Ishikawa (cell line): ENCODE results near the gene ZBTB8A.

Experiments used
- CEBPB ChIP-seq: IDR thresholded peaks from 2 replicates; pipeline ENCODE4 v1.6.1; 2012
- CREB1 ChIP-seq: IDR thresholded peaks from 2 replicates; pipeline ENCODE4 v1.6.1; 2012; ENCODE audit warnings: low read depth
- EGR1 ChIP-seq: IDR thresholded peaks from 2 replicates; pipeline ENCODE4 v1.6.1; 2012
- EP300 ChIP-seq: IDR thresholded peaks from 2 replicates; pipeline ENCODE4 v1.6.1; 2012; ENCODE audit warnings: borderline replicate concordance
- FOXM1 ChIP-seq: IDR thresholded peaks from 2 replicates; pipeline ENCODE4 v1.6.1; 2012; ENCODE audit warnings: low read depth, borderline replicate concordance
- NFIC ChIP-seq: IDR thresholded peaks from 2 replicates; pipeline ENCODE4 v1.6.1; 2012
- RAD21 ChIP-seq: IDR thresholded peaks from 2 replicates; pipeline ENCODE4 v1.6.1; 2012; ENCODE audit warnings: low read depth
- TAF1 ChIP-seq: IDR thresholded peaks from 2 replicates; pipeline ENCODE4 v1.6.1; 2012; ENCODE audit warnings: low read depth, mild to moderate bottlenecking
- TCF12 ChIP-seq: IDR thresholded peaks from 2 replicates; pipeline ENCODE4 v1.6.1; 2012; ENCODE audit warnings: low read depth
- TEAD4 ChIP-seq: IDR thresholded peaks from 2 replicates; pipeline ENCODE4 v1.6.1; 2012
- YY1 ChIP-seq: IDR thresholded peaks from 2 replicates; pipeline ENCODE4 v1.6.1; 2012; ENCODE audit warnings: low read depth
- ZBTB7A ChIP-seq: IDR thresholded peaks from 2 replicates; pipeline ENCODE4 v1.6.1; 2012; ENCODE audit warnings: low read depth
- TF ChIP-seq, protein P1 (sequence below): IDR thresholded peaks from 2 replicates; pipeline ENCODE4 v1.6.1; 2012; ENCODE audit warnings: low read depth, mild to moderate bottlenecking
- TF ChIP-seq, protein P2 (sequence below): IDR thresholded peaks from 2 replicates; pipeline ENCODE4 v1.6.1; 2012
- TF ChIP-seq, protein P3 (sequence below): IDR thresholded peaks from 2 replicates; pipeline ENCODE4 v1.6.1; 2012

Gene ZBTB8A

DNA sequence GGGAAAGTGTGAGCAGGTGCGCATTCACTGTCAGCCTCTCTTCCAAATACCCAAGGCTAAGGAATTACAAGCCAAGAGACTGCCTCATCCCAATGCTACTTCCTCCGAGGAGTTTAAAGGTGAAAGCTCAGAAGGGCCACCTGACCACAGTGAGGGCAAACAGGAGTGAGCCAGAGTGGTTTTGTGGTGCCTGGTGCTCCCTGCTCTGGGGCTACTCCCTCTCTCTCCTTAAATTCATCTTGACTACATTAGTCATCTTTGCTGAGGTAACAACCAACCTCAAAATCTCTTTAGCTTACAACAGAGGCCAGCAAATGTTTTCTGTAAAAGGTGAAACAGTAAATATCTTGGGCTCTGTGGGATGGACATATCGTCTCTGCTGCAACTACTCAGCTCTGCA lies 14.2 kb upstream of the ZBTB8A start:
- TF ChIP-seq FOXM1: no peak

DNA sequence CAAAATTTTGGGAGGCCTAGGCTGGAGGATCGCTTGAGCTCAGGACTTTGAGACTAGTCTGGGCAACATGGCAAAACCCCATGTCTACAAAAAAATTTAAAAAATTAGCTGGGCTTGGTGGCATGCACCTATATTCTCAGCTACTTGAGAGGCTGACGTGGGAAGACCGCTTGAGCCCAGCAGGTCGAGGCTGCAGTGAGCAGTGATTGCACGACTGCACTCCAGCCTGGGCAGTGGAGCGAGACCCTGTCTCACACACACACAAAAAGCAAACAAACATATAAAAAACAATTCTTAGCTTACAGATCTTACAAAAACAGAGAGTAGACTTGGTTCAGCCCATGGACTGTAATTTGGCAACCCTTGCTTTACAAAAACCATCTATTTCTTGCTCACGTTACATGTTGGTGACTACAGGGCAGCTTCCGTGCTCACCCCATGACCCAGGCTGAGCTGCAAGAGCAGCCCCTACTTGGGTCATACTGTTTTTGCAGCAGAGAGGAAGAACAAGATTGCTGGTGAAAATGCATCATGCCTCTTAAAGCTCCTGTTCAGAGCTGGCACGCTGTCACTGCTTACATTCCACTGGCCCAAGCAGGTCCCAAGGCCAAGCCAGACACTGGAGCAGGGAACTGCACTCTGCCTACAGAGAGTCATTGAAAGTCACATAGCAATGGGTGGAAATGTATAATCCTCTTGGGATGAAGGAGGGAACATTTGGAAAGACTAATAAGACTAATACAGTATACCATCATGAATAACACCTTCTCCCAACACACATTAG lies 13.4 kb upstream of the ZBTB8A start:
- no peak for TF ChIP-seq FOXM1
- TF ChIP-seq TAF1: no peak
- no peak for TF ChIP-seq YY1
- TF ChIP-seq RAD21: no peak
- no peak for TF ChIP-seq NFIC
- TF ChIP-seq, protein P1, sequence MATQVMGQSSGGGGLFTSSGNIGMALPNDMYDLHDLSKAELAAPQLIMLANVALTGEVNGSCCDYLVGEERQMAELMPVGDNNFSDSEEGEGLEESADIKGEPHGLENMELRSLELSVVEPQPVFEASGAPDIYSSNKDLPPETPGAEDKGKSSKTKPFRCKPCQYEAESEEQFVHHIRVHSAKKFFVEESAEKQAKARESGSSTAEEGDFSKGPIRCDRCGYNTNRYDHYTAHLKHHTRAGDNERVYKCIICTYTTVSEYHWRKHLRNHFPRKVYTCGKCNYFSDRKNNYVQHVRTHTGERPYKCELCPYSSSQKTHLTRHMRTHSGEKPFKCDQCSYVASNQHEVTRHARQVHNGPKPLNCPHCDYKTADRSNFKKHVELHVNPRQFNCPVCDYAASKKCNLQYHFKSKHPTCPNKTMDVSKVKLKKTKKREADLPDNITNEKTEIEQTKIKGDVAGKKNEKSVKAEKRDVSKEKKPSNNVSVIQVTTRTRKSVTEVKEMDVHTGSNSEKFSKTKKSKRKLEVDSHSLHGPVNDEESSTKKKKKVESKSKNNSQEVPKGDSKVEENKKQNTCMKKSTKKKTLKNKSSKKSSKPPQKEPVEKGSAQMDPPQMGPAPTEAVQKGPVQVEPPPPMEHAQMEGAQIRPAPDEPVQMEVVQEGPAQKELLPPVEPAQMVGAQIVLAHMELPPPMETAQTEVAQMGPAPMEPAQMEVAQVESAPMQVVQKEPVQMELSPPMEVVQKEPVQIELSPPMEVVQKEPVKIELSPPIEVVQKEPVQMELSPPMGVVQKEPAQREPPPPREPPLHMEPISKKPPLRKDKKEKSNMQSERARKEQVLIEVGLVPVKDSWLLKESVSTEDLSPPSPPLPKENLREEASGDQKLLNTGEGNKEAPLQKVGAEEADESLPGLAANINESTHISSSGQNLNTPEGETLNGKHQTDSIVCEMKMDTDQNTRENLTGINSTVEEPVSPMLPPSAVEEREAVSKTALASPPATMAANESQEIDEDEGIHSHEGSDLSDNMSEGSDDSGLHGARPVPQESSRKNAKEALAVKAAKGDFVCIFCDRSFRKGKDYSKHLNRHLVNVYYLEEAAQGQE: no peak
- TF ChIP-seq, protein P2, sequence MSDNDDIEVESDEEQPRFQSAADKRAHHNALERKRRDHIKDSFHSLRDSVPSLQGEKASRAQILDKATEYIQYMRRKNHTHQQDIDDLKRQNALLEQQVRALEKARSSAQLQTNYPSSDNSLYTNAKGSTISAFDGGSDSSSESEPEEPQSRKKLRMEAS: no peak
- no peak for TF ChIP-seq ZBTB7A
- TF ChIP-seq EGR1: no peak
- no peak for TF ChIP-seq EP300
- TF ChIP-seq, protein P3, sequence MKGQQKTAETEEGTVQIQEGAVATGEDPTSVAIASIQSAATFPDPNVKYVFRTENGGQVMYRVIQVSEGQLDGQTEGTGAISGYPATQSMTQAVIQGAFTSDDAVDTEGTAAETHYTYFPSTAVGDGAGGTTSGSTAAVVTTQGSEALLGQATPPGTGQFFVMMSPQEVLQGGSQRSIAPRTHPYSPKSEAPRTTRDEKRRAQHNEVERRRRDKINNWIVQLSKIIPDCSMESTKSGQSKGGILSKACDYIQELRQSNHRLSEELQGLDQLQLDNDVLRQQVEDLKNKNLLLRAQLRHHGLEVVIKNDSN: no peak
- TF ChIP-seq CEBPB: no peak
- TF ChIP-seq TEAD4: no peak

DNA sequence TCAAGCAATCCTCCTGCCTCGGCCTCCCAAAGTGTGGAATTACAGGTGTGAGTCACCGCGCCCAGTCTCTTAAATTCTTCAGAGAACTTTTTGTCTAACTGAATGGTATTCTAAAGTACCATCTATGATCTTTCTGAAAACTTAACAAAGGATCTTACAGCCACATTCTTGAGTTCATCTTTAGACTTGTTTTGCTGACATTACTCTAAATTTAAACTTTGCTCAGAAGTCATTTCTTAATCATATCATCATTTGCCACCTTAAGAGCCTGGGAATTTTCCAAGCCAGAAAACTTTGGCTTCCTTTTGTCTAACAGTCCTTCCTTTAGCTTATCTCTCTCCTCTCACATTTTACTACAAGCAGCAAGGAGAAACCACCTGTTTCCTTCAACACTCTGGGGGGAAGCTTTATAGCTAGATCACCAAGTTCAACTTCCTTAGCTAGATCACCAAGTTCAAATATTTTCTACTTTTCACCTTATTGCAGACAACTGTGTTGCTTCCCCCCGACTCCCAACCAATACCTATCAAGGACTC lies 5.4 kb upstream of the ZBTB8A start:
- no peak for TF ChIP-seq FOXM1
- TF ChIP-seq RAD21: no peak
- TF ChIP-seq CREB1: no peak
- no peak for TF ChIP-seq YY1
- no peak for TF ChIP-seq TEAD4
- TF ChIP-seq, protein P1: no peak
- TF ChIP-seq TAF1: no peak
- TF ChIP-seq EGR1: no peak
- TF ChIP-seq, protein P3: no peak
- TF ChIP-seq, protein P2: no peak
- no peak for TF ChIP-seq CEBPB
- no peak for TF ChIP-seq ZBTB7A
- no peak for TF ChIP-seq NFIC
- TF ChIP-seq EP300: no peak
- no peak for TF ChIP-seq TCF12

DNA sequence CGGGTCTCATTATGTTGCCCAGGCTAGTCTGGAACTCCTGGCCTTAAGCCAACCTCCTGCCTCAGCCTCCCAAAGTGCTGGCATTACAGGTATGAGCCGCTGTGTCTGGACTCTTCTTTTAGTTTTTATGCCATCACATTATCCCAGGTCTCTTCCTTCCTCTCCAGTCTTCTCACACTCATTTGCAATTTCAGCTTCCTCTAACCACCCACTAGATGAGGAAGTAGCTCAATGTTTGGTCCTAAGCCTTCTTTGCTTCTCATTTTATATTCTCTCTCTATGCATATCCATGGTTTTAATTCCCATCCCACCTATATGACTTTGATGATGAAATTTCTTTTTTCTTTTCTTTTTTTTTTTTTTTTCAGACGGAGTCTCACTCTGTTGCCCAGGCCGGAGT lies 3.1 kb upstream of the ZBTB8A start:
- TF ChIP-seq ZBTB7A: no peak
- no peak for TF ChIP-seq EGR1
- TF ChIP-seq TAF1: no peak

DNA sequence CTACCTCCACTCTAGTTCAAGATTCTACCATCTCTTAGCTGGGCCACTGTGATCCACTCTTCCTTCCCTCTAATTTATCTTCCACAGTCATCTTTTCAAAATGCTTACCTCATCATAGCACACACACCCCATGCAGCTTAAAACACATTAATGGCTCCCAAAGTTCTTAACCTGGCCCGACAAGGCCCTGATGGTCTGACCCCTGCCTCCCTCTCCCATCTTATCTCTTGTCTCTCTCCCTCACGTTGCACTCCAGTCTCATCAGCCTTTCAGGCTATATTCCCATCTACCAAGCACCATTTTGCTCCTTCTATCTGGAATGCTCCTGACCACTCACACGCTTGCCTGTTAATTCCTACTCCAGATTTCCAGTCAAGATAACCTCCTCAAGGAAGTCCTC lies 2.5 kb upstream of the ZBTB8A start:
- TF ChIP-seq, protein P1: no peak
- no peak for TF ChIP-seq FOXM1
- no peak for TF ChIP-seq TAF1
- no peak for TF ChIP-seq NFIC
- TF ChIP-seq CEBPB: no peak
- TF ChIP-seq, protein P2: no peak
- no peak for TF ChIP-seq RAD21
- no peak for TF ChIP-seq TEAD4
- TF ChIP-seq, protein P3: no peak
- no peak for TF ChIP-seq CREB1
- TF ChIP-seq YY1: no peak
- TF ChIP-seq EP300: no peak
- TF ChIP-seq ZBTB7A: no peak
- TF ChIP-seq EGR1: no peak
- no peak for TF ChIP-seq TCF12
